ENCODE data around the gene ZBTB20. TPM values are rescaled to one million over a fixed set of nuclear protein-coding genes. Genes with fewer than 3 reads are reported as not detected.
A peak's percentile ranks its signal among the peaks of the same experiment; 100 is the strongest.

Gene ZBTB20
- total RNA-seq, 6 experiments from 2014 or later: 8.0 to 14.1 (median 10.4) TPM

DNA sequence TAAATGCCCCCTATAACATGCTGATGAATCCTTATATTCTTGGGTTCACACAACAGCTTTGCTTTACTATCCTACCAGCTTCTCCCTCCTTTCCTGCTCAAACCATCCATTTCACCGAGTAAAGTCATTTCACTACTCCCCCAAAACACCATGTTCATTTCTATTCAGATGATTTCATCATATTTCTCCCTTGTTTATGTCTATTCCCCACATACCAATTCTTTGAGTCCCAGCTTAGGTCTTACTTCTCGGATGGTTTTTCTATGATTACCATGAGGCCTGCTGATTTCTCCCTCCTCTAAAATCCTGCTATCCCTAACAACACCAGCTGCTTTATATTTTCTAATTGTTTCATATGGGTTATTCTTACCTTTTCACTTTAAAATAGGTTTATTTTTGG, 621.8 kb downstream of the ZBTB20 start:
- Mint-ChIP-seq H3K27ac (no peak overlapping the region), H3K9me3 (no peaks in the 10 kb centered on the region), H3K36me3 (ENCODE audit: low read depth) (no peaks in the 10 kb centered on the region), H3K27me3 (ENCODE audit: insufficient read depth) (no peaks in the 10 kb centered on the region), H3K4me1 (ENCODE audit: low read depth) (peaks cover 15% of the 10 kb centered on the region), H3K4me3 (no peak overlapping the region)
- TF ChIP-seq, protein P1, sequence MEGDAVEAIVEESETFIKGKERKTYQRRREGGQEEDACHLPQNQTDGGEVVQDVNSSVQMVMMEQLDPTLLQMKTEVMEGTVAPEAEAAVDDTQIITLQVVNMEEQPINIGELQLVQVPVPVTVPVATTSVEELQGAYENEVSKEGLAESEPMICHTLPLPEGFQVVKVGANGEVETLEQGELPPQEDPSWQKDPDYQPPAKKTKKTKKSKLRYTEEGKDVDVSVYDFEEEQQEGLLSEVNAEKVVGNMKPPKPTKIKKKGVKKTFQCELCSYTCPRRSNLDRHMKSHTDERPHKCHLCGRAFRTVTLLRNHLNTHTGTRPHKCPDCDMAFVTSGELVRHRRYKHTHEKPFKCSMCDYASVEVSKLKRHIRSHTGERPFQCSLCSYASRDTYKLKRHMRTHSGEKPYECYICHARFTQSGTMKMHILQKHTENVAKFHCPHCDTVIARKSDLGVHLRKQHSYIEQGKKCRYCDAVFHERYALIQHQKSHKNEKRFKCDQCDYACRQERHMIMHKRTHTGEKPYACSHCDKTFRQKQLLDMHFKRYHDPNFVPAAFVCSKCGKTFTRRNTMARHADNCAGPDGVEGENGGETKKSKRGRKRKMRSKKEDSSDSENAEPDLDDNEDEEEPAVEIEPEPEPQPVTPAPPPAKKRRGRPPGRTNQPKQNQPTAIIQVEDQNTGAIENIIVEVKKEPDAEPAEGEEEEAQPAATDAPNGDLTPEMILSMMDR (IDR thresholded peaks at IDR 0.05): no peak
- no peak for DNase-seq

- no peak overlapping the region for H3K27ac Mint-ChIP-seq
- no peak overlapping the region for H3K4me3 Mint-ChIP-seq
Measured at GRCh38 chr3:114519415-114519814, 627.7 kb downstream of the ZBTB20 start.

DNA sequence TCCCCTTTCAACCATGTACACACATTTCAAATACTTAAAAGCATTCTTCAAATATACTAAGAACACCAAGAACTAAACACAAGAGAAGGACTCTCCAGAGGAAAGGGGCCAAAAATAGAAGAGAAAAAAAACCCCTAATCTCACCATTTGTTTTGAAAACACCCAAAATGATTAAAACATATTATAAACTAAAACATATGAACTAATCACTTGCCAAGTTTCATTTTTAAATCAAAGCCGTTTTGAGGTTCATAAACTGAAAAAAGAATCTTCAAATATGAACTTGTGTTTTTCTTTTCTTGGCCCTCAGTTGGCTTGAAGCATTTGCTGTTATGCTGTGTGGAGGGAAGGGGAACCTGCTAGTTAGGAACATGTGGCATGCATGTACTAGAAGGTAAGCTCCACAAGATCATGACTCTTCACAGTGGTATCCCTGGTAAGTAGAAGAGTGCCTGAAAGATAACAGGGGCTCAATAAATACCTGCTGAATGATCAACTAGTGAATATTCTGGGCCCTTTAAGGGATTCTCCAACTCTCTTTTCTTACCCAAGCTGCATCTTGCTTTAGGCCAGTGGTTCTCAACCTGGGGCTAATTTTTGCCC, 628.8 kb downstream of the ZBTB20 start:
- Mint-ChIP-seq H3K27me3 (ENCODE audit: insufficient read depth) (no peaks in the 10 kb centered on the region), H3K27ac (no peak overlapping the region), H3K9me3 (no peaks in the 10 kb centered on the region), H3K4me1 (ENCODE audit: low read depth) (no peaks in the 10 kb centered on the region), H3K36me3 (ENCODE audit: low read depth) (no peaks in the 10 kb centered on the region), H3K4me3 (no peak overlapping the region)
- DNase-seq: no peak
- TF ChIP-seq, protein P1 (IDR thresholded peaks at IDR 0.05): no peak

More at GRCh38 chr3:114519415-114519814, 627.7 kb downstream of the ZBTB20 start:
- Mint-ChIP-seq H3K9me3 (no peaks in the 10 kb centered on the region), H3K36me3 (ENCODE audit: low read depth) (no peaks in the 10 kb centered on the region), H3K27me3 (ENCODE audit: insufficient read depth) (no peaks in the 10 kb centered on the region), H3K4me1 (ENCODE audit: low read depth) (no peaks in the 10 kb centered on the region)
- TF ChIP-seq, protein P1 (IDR thresholded peaks at IDR 0.05): no peak
- DNase-seq: peak; percentile 38

- DNase-seq: no peak
- H3K27me3 Mint-ChIP-seq (ENCODE audit: insufficient read depth): no peaks in the 10 kb centered on the region; the same call in 1 of the 2 replicates
- H3K4me3 Mint-ChIP-seq: no peak overlapping the region
- no peaks in the 10 kb centered on the region for H3K9me3 Mint-ChIP-seq
- H3K36me3 Mint-ChIP-seq (ENCODE audit: low read depth): 0 out of 2 replicates have a peak, but pooled peaks cover 5% of the 10 kb centered on the region
- no peak overlapping the region for H3K27ac Mint-ChIP-seq
- TF ChIP-seq, protein P1 (IDR thresholded peaks at IDR 0.05): no peak
- H3K4me1 Mint-ChIP-seq (ENCODE audit: low read depth): peaks cover 33% of the 10 kb centered on the region
Measured at GRCh38 chr3:114510201-114510600, 636.9 kb downstream of the ZBTB20 start.

GRCh38 chr3:114509756-114510155, 637.3 kb downstream of the ZBTB20 start:
- H3K4me1 Mint-ChIP-seq (ENCODE audit: low read depth): peaks cover 37% of the 10 kb centered on the region

More at GRCh38 chr3:114509756-114510155, 637.3 kb downstream of the ZBTB20 start:
- H3K4me3 Mint-ChIP-seq: no peak overlapping the region
- H3K27me3 Mint-ChIP-seq (ENCODE audit: insufficient read depth): no peaks in the 10 kb centered on the region; the same call in 1 of the 2 replicates
- 0 out of 2 replicates have a peak, but pooled peaks cover 5% of the 10 kb centered on the region for H3K36me3 Mint-ChIP-seq (ENCODE audit: low read depth)
- H3K27ac Mint-ChIP-seq: no peak overlapping the region
- DNase-seq: no peak
- TF ChIP-seq, protein P1 (IDR thresholded peaks at IDR 0.05): no peak
- H3K9me3 Mint-ChIP-seq: no peaks in the 10 kb centered on the region

Measured in HFFc6 (cell line).